ENCODE data around the gene GPS1. TPM values are rescaled to one million over a fixed set of nuclear protein-coding genes. Genes with fewer than 3 reads are reported as not detected.

The GPS1 gene
- total and polyA plus RNA-seq, 2 donors (not counting 1 experiment from before 2014, with no cell fraction given): 80.5 to 124 TPM

- H3K4me1 Mint-ChIP-seq: no peaks in the 10 kb centered on the region
- CTCF ChIA-PET: no interaction called here
- 77% methylated on average over 30 of the region's 30 CpGs for WGBS (ENCODE audit: insufficient coverage)
Observed at GRCh38 chr17:82007495-82008257, 44.0 kb upstream of the GPS1 start.

More at GRCh38 chr17:82007495-82008257, 44.0 kb upstream of the GPS1 start:
- TF ChIP-seq, protein P1, sequence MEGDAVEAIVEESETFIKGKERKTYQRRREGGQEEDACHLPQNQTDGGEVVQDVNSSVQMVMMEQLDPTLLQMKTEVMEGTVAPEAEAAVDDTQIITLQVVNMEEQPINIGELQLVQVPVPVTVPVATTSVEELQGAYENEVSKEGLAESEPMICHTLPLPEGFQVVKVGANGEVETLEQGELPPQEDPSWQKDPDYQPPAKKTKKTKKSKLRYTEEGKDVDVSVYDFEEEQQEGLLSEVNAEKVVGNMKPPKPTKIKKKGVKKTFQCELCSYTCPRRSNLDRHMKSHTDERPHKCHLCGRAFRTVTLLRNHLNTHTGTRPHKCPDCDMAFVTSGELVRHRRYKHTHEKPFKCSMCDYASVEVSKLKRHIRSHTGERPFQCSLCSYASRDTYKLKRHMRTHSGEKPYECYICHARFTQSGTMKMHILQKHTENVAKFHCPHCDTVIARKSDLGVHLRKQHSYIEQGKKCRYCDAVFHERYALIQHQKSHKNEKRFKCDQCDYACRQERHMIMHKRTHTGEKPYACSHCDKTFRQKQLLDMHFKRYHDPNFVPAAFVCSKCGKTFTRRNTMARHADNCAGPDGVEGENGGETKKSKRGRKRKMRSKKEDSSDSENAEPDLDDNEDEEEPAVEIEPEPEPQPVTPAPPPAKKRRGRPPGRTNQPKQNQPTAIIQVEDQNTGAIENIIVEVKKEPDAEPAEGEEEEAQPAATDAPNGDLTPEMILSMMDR (IDR thresholded peaks at IDR 0.05): no peak
- no peak for TF ChIP-seq EZH2 (IDR thresholded peaks at IDR 0.05; ENCODE audit: borderline replicate concordance, insufficient read depth, low read depth, low read length, poor library complexity, severe bottlenecking)
- ATAC-seq (ENCODE audit: low read depth) (no peak), DNase-seq (no peak)
- POLR2A ChIA-PET: no interaction called here
- Histone ChIP-seq H3K4me2 (replicated peaks; ENCODE audit: low read depth, low read length, poor library complexity, severe bottlenecking) (no peak overlapping the region), H3K9me3 (ENCODE audit: control extremely low read depth in 1 of 3, control insufficient read depth in 2 of 3, insufficient read depth in 1 of 3, low read length in 2 of 3) (no peaks in the 10 kb centered on the region), H3K36me3 (replicated peaks in 1 of 2; ENCODE audit: control extremely low read depth in 1 of 2, control insufficient read depth in 1 of 2, extremely low read depth in 1 of 2, insufficient read depth in 2 of 2, low read length in 1 of 2) (peaks cover 0 to 7% of the 10 kb centered on the region in 2 experiments), H3K4me1 (ENCODE audit: control insufficient read depth in 2 of 2, insufficient read depth in 2 of 2, low read length in 2 of 2) (no peaks in the 10 kb centered on the region), H3K4me3 (ENCODE audit: control extremely low read depth in 1 of 5, extremely low read depth in 1 of 5, insufficient read depth in 1 of 5, low read depth in 2 of 5, low read length in 4 of 5) (no peak overlapping the region), H4K20me1 (ENCODE audit: control insufficient read depth, insufficient read depth, low read length, poor library complexity, severe bottlenecking) (no peaks in the 10 kb centered on the region), H2AFZ (ENCODE audit: insufficient read depth, low read depth, low read length, poor library complexity, severe bottlenecking) (no peak overlapping the region), H3K27ac (ENCODE audit: low read length in 2 of 2) (no peak overlapping the region), H3K9ac (ENCODE audit: low read length) (no peak overlapping the region), H3K27me3 (replicated peaks in 1 of 4; ENCODE audit: control extremely low read depth in 1 of 4, control insufficient read depth in 3 of 4, insufficient read depth in 4 of 4, low read length in 3 of 4) (no peaks in the 10 kb centered on the region), H3K79me2 (ENCODE audit: control insufficient read depth, insufficient read depth, low read length) (peaks cover 3% of the 10 kb centered on the region)
- Mint-ChIP-seq H3K9me3 (ENCODE audit: insufficient read depth) (no peaks in the 10 kb centered on the region), H3K27ac (no peak overlapping the region), H3K27me3 (no peaks in the 10 kb centered on the region), H3K4me3 (no peak overlapping the region)
- intact Hi-C loops (cut with micrococcal nuclease): no loop called here
